D341Med (cell line): Measurements from ENCODE around the gene DUSP28.
"Not testable (repeated sequence)": the region's sequence is repeated elsewhere in the genome, so short reads cannot be mapped to it uniquely, and the experiment has no call there.

Experiments used
- DNase-seq: peaks from one replicate; pipeline ENCODE4 v3.0.0; 2012; ENCODE audit warnings: low spot score

DUSP28 gene

DNA sequence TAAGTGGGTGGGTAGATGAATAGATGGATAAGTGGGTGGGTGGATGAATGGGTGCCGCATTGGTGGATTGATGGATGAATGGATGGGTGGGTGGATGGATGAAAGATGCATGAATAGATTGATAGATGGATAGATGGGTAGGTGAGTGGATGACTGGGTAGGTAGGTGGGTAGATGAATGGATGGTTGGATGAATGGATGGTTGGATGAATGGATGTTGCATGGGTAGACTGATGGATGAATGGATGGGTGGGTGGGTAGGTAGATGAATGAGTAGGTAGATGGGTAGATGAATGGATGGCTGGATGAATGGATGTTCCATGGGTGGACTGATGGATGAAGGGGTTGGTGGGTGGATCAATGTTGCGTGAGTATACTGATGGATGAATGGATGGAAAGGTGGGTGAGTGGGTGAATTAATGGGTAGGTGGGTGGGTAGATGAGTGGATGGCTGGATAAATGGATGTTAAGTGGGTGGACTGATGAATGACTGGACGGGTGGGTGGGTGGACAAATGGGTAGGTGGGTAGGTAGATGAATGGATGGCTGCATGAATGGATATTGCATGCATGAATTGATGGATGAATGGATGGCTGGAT lies 32.9 kb upstream of the DUSP28 start:
- DNase-seq, result no peak

DNA sequence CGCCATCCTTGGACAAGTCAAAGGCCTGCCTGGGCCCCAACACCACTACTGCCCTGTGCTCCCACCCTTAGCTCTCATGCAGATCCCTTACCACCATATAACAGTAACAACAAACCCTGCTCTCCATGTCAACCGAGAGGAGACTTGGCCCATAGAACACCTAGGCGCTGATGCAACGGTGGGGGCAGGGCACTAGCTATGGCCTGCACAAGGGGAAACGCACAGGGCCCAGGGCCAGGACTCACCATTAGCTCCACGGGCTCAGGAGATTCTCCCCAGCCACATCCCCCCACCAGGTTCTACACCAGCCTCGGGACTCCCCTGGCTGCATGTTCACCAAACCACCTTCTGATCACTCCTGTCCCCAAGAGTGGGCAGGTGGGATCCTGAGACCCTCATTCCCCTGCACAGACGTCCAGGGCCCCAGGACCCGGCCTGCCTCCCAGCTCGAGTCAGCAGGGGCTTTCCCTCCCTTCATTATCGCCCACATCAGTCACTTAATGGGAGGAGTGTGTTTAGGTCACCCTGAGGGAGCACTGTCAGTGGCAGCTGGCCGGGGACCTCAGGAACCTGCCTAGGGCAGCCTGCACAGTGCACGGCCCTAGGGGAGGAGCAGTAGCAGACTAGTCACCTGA lies 31.6 kb upstream of the DUSP28 start:
- DNase-seq, result no peak

DNA sequence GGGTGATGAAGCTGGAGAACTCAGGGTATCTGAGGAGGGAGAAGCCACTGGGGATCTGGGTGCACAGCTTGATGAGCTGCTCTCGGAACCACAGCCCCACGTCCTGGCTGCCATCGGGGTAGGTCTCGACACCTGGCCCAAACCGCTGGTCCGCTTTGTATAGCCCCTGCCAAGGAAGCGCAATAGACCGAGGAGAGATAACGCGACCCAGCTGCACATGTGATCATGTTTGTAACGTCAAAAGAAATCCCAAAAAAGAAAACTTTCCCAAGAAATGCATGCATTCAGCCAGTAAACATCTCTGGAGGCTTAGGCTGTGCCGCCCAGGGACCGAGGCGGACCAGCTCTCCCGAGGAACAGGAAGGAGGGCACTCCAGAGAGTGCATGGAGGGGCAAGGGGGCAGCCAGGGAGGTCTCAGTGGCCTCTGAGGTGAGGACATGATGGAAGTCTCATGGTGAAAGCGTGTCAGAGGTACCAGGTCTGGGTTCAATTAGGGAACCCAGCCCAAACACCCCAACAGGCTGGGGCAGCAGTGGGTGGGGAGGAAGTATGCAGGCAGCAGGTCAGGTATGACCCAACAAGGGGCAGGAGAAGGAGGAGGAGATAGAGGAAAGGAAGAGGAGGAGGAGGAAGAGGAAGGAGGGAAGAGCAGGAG lies 30.7 kb upstream of the DUSP28 start:
- DNase-seq, result no peak

DNA sequence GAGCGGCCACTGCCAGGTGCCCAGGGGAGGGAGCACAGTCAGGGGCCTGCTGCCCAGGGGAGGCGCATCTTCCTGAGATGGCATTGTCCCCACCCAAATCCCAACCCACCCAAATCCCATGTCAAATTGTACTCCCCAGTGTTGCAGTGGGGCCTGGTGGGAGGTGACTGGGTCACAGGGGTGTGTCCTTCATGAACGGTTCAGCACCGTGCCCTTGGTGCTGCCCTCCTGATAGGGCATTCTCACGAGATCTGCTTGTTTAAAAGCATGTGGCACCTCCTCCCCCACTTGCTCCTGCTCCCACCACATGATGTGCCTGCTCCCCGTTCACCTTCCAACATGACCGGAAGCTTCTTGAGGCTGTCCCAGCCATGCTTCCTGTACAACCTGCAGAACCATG lies 30.0 kb upstream of the DUSP28 start:
- DNase-seq, result no peak

DNA sequence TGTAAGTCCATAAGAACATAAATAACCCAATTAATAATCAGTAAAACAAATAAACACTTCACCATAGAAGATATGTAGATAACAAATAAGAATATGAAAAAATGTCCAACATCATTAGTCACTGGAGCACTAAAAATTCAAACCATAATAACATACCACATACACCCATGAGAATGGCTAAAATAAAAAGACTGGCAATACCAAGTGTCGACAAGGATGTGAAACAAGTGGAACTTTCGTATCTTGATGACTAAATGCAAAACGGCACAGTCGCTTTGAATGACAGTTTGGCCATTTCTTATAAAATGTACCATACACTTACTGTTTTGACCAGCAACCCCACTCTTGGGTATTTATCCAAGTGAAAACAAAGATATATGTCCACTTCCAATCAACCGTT lies 29.1 kb upstream of the DUSP28 start:
- DNase-seq, result no peak

DNA sequence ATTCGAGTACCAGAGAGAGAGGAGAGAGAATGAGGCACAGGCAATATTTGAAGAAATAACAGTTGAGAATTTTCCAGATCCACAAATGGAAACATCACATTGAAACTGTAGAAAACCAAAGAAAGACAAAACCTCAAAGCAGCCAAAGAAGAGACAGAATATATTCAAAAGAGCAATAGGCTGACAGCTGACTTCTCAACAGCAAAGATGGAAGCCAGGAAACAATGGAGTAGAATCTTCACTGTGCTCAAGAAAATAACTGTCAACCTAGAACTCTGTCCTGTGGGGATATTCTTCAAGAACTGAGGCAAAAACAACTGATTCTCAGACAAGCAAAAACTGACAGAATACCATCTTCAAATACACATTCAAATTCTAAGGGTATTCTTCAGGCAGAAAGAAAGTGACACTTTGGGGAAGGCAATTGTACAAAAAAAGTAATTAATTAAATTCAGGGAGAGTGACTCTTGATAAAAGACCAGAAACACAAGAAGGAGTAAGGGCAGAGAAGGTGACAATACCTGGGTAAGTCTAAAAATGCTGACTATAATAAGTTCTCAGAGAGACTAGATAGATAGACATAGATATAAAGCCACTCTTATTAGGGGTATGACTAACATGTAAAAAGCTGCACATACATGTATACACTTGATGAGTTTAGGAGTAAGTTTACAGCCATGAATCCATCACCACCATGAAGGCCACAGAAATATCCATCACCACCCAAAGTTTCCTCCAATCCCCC lies 28.0 kb upstream of the DUSP28 start:
- no peak for DNase-seq

DNA sequence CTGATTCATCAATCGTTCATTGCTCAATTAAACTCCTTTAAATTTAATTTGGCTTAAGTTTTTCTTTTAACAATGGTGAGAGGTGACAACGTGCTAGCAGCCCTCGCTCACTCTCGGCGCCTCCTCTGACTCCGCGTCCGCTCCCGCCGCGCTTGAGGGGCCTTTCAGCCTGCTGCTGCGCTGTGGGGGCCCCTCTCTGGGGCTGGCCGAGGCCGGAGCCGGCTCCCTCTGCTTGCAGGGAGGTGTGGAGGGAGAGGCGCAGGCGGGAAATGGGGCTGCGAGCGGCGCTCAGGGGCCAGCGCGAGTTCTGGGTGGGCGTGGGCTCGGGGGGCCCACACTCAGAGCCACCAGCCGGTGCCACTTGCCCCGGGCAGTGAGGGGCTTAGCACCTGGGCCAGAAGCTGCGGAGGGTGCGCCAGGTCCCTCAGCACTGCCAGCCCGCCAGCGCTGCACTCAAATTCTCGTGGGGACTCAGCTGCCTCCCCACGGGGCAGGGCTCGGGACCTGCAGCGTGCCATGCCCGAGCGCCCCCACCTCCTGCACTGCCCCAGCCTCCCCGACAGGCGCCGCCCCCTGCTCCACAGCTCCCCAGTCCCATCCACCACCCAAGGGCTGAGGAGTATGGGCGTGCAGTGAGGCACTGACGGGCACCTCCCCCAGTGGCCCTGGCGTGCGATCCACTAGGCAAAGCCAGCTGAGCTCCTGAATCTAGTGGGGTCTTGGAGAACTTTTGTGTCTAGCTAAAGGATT lies 22.0 kb upstream of the DUSP28 start:
- DNase-seq, result no peak

DNA sequence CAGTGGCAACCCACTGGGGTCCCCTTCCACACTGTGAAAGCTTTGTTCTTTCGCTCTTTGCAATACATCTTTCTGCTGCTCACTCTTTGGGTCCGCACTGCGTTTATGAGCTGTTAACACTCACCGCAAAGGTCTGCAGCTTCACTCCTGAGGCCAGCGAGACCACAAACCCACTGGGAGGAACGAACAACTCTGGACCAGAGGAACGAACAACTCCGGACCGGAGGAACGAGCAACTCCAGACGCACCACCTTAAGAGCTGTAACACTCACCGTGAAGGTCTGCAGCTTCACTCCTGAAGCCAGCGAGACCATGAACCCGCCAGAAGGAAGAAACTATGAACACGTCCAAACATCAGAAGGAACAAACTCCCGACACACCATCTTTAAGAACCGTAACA lies 21.1 kb upstream of the DUSP28 start:
- DNase-seq, result not testable (repeated sequence)

DNA sequence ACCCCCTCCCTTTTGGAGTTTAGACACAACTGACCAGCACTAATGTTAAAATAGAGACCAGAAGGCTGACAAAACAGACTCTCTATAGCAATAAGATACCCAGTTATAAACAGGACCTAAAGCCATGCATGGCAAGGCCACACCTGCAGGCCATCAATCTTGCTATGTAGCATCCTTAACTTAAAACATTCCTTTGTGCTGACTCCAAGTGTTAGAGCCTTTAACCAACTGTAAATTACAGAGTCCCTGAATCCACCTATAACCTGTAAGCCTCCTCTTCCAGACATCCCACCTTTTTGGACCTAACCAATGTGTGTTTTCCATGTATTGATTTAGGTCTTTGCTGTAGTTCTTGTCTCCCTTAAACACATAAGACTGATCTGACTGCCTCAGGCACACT lies 20.3 kb upstream of the DUSP28 start:
- DNase-seq, result no peak

DNA sequence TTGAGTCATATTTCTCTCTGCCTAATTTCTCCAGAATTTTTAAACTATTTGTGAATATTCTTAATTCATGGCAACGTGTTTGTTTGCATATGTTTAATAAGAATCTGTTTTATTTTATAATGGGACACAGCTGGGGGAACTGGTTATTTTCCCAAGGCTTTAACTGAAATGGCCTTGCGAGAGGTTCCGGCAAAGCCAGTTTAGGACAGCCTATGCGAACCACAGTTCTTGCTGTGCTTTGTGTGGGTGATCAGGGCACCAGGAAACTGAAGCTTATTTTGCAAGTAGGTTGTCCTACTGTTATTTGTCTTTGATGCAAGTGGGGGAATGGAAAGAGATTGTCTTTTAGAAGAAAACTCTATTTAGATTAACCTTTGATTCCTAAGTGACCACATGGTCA lies 8.9 kb upstream of the DUSP28 start:
- no peak for DNase-seq

DNA sequence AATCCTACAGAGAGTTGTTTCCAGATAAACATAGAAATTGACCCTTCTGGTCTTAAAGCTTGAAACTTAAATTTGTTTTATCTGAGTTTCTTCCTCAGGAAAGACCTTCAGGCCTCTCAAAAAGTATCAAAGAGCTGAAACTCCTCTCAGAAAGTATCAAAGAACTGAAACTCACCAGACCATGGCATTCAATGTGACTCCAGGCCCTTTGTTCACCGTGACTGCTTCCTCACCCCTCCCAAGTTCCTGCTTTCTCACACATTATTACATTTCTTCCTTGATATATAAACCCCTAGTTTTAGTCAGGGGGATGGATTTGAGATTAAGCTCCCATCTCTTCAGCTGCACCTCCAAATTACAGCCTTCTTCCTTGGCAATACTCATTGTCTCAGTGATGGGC lies 8.3 kb upstream of the DUSP28 start:
- DNase-seq, result no peak

DNA sequence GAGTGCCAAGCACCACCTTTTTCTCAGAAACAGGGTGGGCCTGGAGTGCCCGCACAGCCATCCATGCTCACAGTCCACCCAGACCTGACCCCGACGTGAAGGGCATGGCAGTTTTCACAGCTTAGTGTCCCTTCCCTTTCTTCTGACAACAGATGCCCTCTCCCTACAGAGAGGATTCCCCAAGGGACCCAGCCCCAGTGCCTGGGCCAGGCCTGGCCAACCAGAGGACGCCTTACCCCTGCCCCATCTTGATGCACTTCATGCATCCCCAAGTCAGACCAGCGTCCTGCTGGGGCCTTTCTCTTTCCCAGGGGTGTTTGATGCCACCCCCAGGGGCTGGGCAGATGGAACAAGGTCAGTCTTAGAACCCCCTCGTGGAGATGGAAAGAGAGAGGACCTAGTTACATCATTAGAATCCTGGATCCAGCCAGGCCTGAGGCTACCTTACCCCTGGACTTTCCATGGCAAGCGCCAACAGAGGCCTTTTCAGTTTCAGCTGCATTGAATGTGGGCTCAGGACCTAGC lies 6.1 kb upstream of the DUSP28 start:
- DNase-seq, result no peak

DNA sequence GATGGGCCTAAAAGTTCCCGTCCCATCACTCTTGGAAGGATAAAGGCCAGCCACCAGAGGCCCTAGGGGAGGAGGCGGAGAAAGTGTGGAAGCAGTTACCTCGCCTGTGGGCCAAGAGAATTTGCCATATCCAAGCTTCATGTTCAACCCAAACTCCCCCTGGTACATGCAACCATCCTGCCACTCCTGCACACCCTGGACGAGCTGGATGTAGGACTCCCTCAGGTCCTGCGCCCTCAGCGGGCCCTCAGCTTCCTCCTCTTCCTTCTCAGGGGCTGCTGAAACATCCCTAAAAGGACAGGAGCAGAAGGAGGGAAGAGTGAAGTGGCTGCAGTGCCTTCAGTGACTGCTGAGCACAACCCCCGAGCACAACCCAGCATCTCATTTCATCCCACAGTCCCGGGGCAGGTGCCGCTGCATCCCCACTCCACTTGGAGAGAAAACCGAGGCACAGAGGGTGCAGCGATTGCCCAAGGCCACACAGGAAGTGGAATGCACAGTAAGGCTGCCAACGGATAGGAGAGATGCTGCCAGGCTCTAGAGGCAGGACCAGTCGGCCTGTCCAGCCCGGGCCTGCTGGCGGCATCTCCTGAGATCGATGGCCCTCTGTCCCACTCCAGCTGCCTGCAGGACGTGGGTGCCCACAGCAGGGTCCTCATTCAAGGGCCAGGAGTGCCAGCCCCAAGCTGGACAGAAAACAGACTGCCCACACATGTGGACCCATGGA lies 5.2 kb upstream of the DUSP28 start:
- no peak for DNase-seq

DNA sequence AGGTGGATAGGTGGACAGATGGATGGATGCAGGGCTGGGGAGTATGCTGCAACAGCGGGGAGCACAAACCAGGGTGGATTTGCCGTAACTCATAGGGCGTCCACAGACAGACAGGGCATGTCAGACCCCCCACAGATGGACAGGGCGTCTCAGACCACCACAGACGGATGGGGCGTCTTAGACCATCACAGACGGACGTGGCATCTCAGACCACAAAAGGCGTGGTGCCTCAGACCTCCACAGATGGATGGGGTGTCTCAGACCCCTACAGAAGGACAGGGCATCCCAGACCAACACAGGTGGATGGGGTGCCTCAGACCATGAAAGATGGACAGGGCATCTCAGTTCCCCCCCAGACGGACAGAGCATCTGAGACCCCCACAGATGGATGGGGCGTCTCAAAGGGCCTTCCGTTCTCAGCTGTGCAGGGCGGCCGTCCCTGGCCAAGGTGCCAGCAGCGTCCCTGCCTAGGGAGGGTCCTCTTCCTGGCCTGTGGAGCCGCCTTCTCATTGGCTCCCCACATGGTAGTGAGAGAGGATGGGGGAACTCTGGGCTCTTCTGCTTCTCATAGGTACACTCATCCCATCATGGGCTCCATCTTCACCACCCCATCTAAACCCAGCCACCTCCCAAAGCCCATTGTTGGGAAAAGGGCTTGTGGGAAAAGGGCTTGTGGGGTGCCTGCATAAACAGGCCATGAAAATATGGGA lies 4.5 kb upstream of the DUSP28 start:
- no peak for DNase-seq

DNA sequence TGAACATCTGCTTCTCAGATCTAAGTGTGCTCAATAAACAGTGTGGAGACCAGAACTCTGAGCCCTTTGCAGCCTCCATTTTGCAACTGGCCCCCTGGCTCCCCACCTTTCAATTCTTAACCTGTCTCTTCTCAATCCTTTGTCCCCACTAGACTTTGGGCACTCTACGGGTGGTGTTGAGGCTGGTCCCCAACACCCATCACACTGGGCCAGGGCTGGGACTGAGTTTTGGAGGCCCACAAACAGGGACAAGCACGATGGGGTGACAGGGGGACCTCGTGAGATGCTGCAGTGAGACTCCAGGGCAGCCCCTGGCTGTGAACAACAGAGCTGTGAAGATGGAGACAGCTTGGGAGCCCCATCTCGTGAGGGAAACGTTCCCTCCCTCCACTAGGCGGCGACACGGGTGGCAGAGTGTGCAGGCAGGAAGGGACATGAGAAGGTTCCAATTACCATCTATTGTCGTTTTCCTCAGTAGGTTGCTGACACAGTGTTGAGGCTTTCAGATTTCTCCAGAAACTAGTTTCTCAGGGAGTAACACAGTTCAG lies 3.5 kb upstream of the DUSP28 start:
- peak; percentile 40 for DNase-seq

DNA sequence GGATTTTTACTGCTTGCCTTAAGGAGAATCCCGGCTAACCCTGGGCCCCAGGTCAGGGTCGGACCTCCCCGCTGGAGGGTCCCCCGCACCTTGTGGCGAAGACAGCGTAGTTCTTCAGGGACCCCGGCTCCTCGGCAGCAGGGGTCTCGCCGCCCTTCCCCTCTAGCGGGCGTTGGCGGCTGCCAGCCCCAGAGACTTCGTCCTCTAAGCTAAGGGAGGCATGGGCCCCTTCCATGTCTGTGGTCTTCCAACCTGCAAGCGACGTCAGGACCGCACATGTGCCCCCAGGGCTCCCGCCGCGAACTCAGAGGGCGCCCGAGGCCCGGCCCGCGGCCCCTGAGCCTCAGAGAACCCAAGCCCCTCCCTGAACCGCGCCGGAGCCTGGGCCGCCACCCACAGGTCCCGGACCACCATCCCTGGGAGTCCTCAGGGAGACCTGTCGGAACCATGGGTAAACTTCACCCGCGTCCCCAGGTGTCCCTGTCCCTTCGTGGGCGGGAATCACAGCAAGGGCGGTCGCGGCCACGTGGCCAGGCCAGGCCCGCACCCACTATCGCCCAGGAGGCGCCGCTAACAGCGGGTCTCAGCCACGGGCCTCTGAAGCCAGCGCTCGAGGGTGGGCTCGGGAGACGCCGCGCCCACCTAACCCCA lies 2.9 kb upstream of the DUSP28 start:
- peak; percentile 15 for DNase-seq

DNA sequence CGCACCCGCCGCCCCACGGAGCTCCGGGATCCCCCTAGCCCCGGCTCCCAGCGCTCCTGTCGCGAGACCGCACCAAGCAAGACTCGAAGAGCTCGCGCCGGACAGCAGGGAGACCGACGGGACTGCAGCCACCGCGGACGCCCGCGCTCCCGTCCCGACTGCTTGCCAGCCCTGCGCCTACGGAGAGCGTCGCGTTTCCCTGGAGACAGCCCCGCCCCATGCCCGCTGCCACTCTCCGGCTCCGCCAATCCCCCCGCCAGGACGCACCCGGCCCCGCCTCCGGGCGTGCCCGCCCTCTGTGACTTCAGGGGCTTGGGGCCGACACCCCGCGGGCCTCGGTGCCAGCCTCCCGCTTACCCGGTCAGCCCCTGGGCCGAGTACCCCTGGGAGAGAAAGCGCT lies 2.3 kb upstream of the DUSP28 start, which contains the start of gene ANKMY1:
Gene ANKMY1 (minus strand): TSS at position 181 of the 400 bp plus-strand sequence. CDS start 653 bp downstream, outside the sequence.
- peak; percentile 74 for DNase-seq

DNA sequence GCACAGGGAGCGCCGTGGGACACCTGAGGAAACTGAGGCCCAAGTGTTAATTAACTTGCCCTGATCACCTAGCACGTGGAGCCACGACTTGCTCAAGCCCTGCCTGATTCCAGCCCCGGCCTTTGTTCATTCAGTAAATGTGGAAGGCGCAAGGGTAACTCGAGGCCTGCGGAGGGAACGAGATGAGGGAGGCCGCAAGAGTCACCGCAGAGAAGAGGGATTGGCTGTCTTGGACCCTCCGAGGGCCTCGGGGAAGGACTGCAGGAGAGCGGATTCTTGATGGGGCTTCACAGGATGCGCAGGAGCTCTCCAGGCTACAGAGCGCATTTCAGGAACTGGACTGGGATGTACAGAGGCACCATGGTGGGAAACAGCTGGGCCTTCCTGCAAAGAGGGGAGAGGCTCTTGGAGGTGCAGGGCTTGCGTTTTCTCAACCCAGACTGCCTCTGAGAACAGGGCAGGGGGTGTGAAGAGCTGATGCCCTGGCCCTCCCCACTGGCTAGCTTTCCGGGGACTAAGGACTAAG lies 1.9 kb upstream of the DUSP28 start:
- no peak for DNase-seq

DNA sequence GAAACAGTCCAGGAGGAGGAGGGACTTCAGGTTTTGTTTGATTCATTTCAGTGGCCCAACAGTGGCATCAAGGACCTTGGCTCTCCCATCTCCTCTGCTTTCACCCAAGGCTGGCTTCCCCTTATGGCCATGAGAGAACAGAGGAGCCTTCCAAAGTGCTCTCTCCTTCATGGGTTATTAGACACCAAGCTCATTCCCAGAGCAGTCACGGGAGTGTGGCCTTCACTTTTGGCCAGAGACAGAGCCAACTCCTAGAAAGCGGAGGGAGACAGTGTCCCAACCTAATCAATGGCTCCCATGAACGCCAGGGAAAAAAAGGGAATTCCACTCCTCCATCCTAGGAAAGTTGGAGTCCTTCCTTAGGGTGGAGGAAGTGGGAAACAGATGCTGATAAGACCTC lies 871 bp upstream of the DUSP28 start:
- no peak for DNase-seq
